HG03095 (cell line): ENCODE results near the gene CCDC183.

Source experiments
- ATAC-seq: cut with Tn5 transposase; IDR thresholded peaks from one replicate; pipeline ENCODE4 v1.9.1; 2021; ENCODE audit warnings: moderate library complexity; ENCODE audit not compliant: unreplicated experiment

CCDC183 gene

GRCh38 chr9:136847826-136848392 is 51.8 kb downstream of the CCDC183 start:
- no peak for ATAC-seq

DNA sequence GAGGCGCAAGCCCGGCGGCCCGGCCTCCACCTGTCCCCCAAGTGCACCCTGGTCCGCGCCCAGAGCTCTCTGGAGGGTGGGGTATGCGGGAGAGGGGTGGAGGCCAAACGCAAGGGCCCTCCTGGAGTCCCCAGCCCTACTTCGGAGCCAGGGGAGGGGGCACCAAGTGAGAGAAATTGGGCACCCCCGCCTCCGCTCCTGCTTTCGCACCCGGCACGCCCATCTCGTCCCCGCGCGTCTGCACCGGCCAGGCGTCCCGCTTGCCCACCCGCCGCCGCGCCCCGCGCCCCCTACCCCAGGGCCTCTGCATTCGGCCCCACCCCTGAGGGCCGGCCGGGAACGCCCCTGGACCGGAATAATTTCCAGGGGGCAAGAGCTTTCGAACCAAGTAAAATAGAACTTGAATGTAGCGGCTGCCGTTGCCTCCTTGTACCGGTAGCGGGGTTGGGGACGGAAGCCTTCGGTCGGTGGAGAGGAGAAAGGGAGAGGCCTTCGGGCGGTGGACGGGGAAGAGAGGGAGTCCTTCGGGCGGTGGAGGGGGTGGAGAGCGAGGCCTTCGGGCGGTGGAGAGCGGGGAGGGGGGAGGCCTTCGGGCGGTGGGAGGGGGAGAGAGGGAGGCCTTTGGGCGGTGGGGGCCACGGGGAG is 52.4 kb downstream of the CCDC183 start:
- no peak for ATAC-seq

DNA sequence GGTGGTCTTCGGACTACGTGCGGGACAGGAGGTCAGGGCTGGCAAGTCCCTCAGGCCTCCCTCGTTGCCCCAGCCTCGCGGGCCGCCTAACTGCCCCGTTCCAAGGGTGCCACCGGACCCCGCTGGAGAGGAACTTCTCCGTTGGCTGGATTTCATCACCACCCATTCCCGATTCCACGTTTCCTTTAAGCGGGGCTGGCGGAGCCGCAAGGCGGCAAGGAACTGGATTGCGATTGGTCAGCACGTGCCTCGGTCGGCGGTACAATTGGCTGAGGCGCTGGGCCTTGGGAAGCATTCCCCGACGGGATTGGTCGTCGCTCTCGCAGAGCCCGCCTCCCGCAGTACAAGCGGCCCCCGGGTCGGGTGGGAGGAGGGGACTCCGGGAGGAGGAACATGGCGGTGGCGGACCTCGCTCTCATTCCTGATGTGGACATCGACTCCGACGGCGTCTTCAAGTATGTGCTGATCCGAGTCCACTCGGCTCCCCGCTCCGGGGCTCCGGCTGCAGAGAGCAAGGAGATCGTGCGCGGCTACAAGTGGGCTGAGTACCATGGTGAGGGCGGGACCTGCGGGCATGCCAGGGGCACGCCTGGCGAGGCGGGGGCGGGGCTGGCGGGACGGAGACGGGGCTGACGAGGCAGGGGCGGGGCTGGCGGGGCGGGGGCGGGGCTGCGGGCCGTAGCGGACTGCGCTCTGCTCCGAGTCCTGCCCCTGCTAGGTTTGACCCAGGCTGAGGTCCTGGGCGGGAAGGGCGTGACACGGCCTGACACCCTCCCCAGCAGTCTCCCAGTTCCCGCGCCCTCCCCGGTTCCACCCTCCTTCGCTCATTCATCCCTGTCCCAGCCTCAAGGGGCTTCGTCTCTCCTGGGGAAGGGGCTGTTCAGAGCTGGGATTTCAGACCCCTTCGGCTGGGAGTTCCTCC is 53.2 kb downstream of the CCDC183 start, which contains the start of gene PHPT1:
TSS of gene PHPT1 (plus strand) at position 372 of the 922 bp plus-strand sequence. CDS start at position 394, 22 bp downstream.
- ATAC-seq, result peak; percentile 64

- no peak for ATAC-seq
Measured at GRCh38 chr9:136849960-136850865, 54.1 kb downstream of the CCDC183 start.

DNA sequence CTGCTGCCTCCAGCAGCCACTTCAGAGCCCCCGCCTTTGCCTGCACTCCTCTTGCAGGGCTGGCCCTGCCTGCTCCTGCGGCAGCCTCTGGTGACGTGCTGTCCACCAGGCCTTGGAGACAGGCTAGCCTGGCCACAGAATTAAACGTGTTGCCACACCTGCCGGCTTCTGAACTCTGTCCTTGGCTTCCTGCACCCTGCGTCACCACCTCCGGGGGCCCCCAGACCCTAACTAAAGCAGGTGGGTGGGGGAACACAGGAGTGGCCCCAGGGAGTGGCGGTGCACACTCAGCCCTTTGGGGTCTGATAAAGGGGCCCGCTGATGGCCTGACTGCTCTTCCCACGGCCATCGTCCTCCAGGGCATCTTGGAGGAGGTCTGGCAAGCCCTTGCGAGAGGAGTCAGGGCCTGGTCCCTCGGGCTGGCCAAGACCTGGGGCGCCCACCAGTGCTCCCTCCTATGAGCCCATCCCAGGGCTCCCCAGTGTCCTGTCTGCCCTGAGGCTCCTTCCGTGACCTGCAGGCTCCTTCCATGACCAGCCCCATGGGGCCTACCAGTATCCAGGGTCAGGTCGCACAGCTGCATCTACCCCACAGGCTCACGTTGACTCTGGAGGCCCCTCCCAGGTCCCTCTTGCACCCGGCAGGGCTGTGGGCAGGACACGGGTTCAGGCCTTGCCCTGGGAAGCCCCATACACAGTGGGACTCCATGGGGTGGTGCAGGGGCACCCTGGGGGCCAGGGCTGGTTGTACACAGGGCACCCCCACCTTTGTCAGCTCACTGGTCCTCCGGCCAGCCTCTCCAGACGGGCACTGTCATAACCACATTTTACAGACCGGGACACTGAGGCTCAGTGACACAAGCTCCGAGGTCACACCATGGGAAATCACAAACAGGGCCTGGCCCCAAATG is 55.0 kb downstream of the CCDC183 start:
- no peak for ATAC-seq

DNA sequence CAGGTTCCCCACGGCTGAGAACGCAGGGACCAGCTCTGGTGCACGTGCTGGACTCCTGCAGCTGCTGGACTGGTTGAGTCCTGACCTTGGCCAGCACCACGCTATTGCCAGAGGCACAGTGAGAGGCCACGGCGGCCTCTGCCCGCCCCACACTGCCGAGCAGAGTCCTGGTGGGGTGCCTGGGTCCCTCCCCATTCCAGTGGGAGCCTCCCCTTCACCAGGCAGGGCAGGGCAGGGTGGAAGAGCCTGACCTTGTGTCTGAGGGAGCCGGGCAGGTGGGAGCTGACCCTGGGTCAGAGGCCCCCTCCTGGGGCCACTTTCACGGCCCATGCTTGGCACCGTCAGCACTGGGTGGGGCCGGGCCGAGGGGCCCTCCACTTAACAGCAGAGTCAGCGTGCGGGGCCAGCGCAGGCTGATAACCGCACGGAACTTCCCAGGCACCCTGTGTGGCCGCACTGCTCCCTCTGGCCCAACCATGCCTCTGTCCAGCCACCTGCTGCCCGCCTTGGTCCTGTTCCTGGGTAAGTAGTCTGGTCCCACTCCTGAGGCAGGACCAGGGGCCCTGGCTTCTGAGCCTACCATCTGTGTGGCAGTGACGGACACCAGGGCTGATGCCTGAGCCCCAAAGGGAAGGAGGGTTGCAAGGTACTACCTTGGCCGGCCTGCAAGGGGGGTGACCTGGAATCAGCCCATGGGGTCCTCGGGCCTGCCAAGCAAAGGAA is 56.0 kb downstream of the CCDC183 start, which contains the start of gene MAMDC4:
TSS of gene MAMDC4 (plus strand) at position 406 of the 723 bp plus-strand sequence. CDS start at position 477, 71 bp downstream.
- ATAC-seq, result no peak

DNA sequence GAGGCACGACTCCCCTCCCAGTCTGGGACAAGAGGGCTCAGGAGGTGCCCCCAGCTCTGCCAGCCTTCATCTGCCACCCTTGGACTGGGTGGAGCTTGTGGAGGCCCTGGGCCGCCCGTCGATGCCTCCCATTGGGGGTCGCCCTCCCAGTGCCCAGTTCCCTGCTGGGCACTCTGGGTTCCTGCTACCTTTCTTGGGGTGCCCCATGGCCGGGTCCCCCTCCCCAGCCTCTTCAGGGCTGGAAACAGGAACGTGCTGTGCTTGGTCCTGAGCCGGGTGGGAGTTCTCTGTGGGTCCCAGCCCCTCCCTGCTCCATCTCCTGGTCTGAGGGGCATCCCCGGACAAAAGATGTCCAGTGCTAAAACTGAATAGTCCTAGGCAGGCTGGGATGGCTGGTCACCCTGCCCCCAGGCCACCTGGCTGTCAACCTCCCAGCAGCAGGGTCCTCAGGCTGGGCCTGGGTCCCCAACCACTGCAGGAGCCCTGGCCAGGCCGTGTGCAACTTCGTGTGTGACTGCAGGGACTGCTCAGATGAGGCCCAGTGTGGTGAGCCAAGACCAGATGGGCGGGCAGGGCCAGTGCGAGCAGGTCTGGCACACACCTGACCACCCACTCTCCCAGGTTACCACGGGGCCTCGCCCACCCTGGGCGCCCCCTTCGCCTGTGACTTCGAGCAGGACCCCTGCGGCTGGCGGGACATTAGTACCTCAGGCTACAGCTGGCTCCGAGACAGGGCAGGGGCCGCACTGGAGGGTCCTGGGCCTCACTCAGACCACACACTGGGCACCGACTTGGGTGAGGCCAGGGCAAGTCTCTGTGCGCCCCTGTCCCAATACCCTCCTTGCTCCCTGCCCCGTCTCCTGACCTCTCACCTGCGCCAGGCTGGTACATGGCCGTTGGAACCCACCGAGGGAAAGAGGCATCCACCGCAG is 56.8 kb downstream of the CCDC183 start:
- ATAC-seq, result no peak

- no peak for ATAC-seq
Measured at GRCh38 chr9:136853596-136854112, 57.5 kb downstream of the CCDC183 start.

DNA sequence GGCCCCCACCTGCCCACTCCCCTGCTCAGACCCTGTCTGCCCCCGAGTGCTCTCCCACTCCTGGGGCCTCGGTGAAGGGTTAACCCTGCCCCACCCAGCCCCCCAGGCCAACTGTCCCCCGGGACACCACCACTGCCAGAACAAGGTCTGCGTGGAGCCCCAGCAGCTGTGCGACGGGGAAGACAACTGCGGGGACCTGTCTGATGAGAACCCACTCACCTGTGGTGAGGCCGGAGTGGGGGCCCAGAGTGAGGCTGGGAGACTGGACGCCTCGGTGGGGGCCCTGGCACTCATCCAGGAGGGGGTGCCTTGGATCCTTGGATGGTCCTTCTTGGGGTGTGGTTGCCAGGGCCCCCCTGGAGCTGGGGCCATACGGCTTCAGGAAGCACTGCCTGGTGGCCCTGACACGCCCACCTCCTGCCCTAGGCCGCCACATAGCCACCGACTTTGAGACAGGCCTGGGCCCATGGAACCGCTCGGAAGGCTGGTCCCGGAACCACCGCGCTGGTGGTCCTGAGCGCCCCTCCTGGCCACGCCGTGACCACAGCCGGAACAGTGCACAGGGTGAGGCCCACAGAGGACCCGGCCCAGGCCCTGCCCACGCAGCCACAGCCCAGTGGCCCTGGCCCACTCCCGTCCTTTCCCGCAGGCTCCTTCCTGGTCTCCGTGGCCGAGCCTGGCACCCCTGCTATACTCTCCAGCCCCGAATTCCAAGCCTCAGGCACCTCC is 58.1 kb downstream of the CCDC183 start:
- no peak for ATAC-seq

- no peak for ATAC-seq
Measured at GRCh38 chr9:136854842-136855460, 58.8 kb downstream of the CCDC183 start.

- no peak for ATAC-seq
Measured at GRCh38 chr9:136855461-136856078, 59.4 kb downstream of the CCDC183 start.

DNA sequence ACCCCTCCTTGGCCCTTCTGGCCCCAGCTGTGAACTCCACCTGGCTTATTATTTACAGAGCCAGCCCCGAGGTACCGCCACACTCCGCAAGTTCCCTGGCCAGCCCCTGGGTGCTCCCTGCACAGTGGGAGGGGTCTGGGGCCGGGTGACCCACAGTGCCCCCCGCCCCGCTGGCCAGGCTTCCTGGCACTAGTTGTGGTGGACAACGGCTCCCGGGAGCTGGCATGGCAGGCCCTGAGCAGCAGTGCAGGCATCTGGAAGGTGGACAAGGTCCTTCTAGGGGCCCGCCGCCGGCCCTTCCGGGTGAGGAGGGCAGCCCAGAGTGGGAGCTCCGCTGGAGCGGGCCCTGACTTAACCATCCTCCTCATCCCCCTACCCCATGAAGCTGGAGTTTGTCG is 59.9 kb downstream of the CCDC183 start:
- no peak for ATAC-seq

DNA sequence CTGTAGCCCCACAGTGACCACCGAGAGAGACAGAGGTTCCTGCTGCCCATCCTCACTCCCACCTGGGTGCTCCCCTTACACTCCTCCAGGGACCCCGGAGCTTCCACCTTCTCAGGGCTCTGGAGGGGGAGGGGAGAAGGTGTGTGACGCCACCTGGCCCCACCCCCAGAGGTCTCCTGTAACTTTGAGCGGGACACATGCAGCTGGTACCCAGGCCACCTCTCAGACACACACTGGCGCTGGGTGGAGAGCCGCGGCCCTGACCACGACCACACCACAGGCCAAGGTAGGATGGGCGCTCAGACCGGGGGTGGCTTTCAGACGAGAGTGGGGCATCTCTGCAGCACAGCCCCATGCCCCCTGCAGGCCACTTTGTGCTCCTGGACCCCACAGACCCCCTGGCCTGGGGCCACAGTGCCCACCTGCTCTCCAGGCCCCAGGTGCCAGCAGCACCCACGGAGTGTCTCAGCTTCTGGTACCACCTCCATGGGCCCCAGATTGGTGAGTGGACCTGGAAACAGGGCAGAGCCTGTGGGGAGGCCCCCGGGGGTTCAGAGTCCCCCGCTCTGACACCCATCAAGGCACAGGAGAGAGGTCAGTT is 60.5 kb downstream of the CCDC183 start:
- ATAC-seq, result no peak

GRCh38 chr9:136857166-136857565 is 61.0 kb downstream of the CCDC183 start:
- ATAC-seq, result no peak
